Vagina (tissue), 2 donors: Measurements from ENCODE around the gene SDHB. TPM values are rescaled to one million over a fixed set of nuclear protein-coding genes. Genes with fewer than 3 reads are reported as not detected.

Source experiments
- DNase-seq, 2 donors: peaks; one replicate each; pipeline ENCODE4 v3.0.0-alpha.2; 2017; ENCODE audit errors: extremely low spot score in 2 of 2
- H3K27ac ChIP-seq: fragments of 200-600 bp; sonication (generic); one replicate; pipeline ENCODE4 v1.5.1; 2019
- H3K27me3 ChIP-seq: fragments of 200-600 bp; sonication (generic); one replicate; pipeline ENCODE4 v1.5.1; 2019
- H3K36me3 ChIP-seq, 2 donors: fragments of 200-600 bp; sonication (generic); one replicate each; pipeline ENCODE4 v1.5.1; 2017 to 2019
- H3K4me1 ChIP-seq: fragments of 200-600 bp; sonication (generic); one replicate; pipeline ENCODE4 v1.5.1; 2019
- H3K4me3 ChIP-seq, 2 donors: fragments of 200-600 bp; sonication (generic); 1 replicate in 1 of 2; 2 replicates in 1 of 2; pipeline ENCODE4 v1.5.1; 2016 to 2019
- H3K9me3 ChIP-seq: fragments of 200-600 bp; sonication (generic); one replicate; pipeline ENCODE4 v1.5.1; 2019
- POLR2A ChIP-seq, 2 donors: fragments of 450-650 bp; IDR thresholded peaks; one replicate each; pipeline ENCODE4 v1.6.1; 2017; ENCODE audit warnings: antibody characterized with exemption in 2 of 2, mild to moderate bottlenecking in 2 of 2, moderate library complexity in 2 of 2
- POLR2AphosphoS5 ChIP-seq, 2 donors: sonication (generic); formaldehyde crosslinking; IDR thresholded peaks; one replicate each; pipeline ENCODE4 v1.9.0; 2017; ENCODE audit warnings: antibody characterized with exemption in 2 of 2, mild to moderate bottlenecking in 2 of 2, low read depth in 1 of 2; ENCODE audit not compliant: insufficient read depth in 1 of 2
- intact Hi-C: fragments of 100-400 bp; cut with DNase I; formaldehyde crosslinking; loops from one replicate; pipeline ENCODE4 v1.15.1; 2023
- total RNA-seq: library from RNA; depleted of rRNA; stranded (reverse); fragments of >200 nt; gene quantifications from one replicate; pipeline ENCODE4 v1.2.3, GENCODE V29; 2016
- TF ChIP-seq, protein P1 (sequence below), 3 experiments: fragments of 450-650 bp in 2 of 3; fragments of 200-600 bp in 1 of 3; sonication (generic) in 1 of 3; IDR thresholded peaks; one replicate each; pipeline ENCODE4 v1.5.1; 2017 to 2019; ENCODE audit warnings: antibody characterized with exemption in 3 of 3, mild to moderate bottlenecking in 2 of 3, moderate library complexity in 2 of 3

The SDHB gene
- total RNA-seq, 1 donor from 2014 or later, result 96.5 TPM

DNA sequence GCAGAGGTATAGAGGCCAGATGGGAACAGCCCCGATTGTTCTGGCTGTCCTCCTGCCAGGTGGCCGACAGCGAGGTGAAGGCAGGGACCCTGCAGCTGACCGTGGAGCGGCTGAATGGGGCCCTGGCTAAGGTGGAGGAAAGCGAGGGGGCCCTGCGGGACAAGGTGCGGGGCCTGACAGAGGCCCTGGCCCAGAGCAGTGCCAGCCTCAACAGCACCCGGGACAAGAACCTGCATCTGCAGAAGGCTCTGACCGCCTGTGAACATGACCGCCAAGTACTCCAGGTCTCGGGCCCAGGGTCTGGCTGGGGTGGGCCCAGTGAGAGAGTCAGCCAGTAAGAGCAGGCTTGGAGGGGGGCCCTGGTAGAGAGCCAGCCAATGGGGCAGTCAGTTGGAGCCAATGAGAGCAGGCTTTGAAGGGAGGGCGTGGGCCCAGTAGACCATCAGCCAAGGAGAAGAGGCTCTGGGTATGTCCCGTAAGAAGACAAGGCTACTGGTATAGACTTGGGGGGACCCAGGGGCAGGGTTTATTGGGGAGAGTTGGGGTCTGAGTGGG lies 84.7 kb downstream of the SDHB start:
- DNase-seq, result no peak
- intact Hi-C loops, result no loop called here
- H3K4me3 ChIP-seq, result no peak overlapping the region
- H3K27ac ChIP-seq, result no peak overlapping the region
- H3K27me3 ChIP-seq, result no peaks in the 10 kb centered on the region
- TF ChIP-seq POLR2A (IDR thresholded peaks at IDR 0.05) (no peak), POLR2AphosphoS5 (IDR thresholded peaks at IDR 0.05; ENCODE audit: insufficient read depth in 1 of 2, low read depth in 1 of 2) (no peak)
- TF ChIP-seq, protein P1, sequence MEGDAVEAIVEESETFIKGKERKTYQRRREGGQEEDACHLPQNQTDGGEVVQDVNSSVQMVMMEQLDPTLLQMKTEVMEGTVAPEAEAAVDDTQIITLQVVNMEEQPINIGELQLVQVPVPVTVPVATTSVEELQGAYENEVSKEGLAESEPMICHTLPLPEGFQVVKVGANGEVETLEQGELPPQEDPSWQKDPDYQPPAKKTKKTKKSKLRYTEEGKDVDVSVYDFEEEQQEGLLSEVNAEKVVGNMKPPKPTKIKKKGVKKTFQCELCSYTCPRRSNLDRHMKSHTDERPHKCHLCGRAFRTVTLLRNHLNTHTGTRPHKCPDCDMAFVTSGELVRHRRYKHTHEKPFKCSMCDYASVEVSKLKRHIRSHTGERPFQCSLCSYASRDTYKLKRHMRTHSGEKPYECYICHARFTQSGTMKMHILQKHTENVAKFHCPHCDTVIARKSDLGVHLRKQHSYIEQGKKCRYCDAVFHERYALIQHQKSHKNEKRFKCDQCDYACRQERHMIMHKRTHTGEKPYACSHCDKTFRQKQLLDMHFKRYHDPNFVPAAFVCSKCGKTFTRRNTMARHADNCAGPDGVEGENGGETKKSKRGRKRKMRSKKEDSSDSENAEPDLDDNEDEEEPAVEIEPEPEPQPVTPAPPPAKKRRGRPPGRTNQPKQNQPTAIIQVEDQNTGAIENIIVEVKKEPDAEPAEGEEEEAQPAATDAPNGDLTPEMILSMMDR (IDR thresholded peaks at IDR 0.05), result no peak
- peaks cover 27% of the 10 kb centered on the region for H3K4me1 ChIP-seq
- H3K36me3 ChIP-seq, result peaks cover 0 to 10% of the 10 kb centered on the region in 2 donors
- no peaks in the 10 kb centered on the region for H3K9me3 ChIP-seq

Other genes starting within 250 kb of the SDHB start
- gene RNU1-2, start 158.1 kb downstream of the SDHB start, total RNA-seq, result 19,908 TPM
- gene CROCC, start 132.1 kb downstream of the SDHB start, total RNA-seq, result 31.9 TPM
- gene MFAP2, start 73.4 kb downstream of the SDHB start, total RNA-seq, result 51.1 TPM
- gene ATP13A2, start 42.1 kb downstream of the SDHB start, total RNA-seq, result 31.7 TPM
- gene PADI2, start 65.4 kb upstream of the SDHB start, total RNA-seq, result 0.98 TPM
- gene PADI1, start 151.1 kb upstream of the SDHB start, total RNA-seq, result 46.4 TPM
- 7.1 TPM for gene PADI3, start 195.1 kb upstream of the SDHB start, total RNA-seq